ENCODE results near the gene SPINK4. TPM values are rescaled to one million over a fixed set of nuclear protein-coding genes. Genes with fewer than 3 reads are reported as not detected.

Gene SPINK4
- total RNA-seq, 2 donors from 2014 or later, result not detected

DNA sequence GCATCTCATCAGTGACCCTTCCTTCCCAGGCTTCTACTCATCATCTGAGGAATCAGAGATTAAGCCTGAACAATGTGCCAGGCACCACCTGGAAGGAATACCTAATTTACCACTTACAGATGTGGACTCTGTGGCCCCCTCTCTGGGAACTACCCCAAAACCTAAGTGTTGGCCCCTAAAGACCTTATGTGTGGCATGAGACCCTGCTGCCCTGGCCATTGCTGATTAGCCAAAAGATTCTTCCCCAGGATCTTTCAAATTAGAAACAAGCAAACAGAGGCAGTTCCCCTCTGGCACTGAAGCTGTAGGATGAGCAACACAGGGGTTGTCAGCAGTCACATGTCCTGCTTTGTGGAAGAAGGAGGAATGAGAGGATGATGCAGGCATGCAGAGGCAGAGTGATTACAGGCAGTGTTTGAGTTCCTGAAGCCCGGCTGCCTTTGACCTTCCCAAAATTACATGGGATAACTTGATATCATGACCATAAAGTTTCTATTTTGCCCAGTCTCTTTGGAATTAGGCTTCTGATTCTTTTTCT is 10.6 kb downstream of the SPINK4 start:
- Histone ChIP-seq H3K4me3 (no peak overlapping the region), H3K27ac (no peak overlapping the region), H3K36me3 (replicated peaks in 1 of 2; ENCODE audit: insufficient read depth in 1 of 2, low read depth in 2 of 2) (peaks cover 5 to 16% of the 10 kb centered on the region in 2 donors), H3K4me1 (no peaks in the 10 kb centered on the region), H3K27me3 (no peaks in the 10 kb centered on the region), H3K9me3 (no peaks in the 10 kb centered on the region)
- intact Hi-C loops (cut with DNase I), result no loop called here
- WGBS, 2 donors, result 75 to 86% methylated on average over 1 of the region's 1 CpG
- no peak for TF ChIP-seq POLR2A (IDR thresholded peaks at IDR 0.05)
- TF ChIP-seq, protein P1, sequence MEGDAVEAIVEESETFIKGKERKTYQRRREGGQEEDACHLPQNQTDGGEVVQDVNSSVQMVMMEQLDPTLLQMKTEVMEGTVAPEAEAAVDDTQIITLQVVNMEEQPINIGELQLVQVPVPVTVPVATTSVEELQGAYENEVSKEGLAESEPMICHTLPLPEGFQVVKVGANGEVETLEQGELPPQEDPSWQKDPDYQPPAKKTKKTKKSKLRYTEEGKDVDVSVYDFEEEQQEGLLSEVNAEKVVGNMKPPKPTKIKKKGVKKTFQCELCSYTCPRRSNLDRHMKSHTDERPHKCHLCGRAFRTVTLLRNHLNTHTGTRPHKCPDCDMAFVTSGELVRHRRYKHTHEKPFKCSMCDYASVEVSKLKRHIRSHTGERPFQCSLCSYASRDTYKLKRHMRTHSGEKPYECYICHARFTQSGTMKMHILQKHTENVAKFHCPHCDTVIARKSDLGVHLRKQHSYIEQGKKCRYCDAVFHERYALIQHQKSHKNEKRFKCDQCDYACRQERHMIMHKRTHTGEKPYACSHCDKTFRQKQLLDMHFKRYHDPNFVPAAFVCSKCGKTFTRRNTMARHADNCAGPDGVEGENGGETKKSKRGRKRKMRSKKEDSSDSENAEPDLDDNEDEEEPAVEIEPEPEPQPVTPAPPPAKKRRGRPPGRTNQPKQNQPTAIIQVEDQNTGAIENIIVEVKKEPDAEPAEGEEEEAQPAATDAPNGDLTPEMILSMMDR (IDR thresholded peaks at IDR 0.05), result no peak
- ATAC-seq (no peak), DNase-seq (no peak)

DNA sequence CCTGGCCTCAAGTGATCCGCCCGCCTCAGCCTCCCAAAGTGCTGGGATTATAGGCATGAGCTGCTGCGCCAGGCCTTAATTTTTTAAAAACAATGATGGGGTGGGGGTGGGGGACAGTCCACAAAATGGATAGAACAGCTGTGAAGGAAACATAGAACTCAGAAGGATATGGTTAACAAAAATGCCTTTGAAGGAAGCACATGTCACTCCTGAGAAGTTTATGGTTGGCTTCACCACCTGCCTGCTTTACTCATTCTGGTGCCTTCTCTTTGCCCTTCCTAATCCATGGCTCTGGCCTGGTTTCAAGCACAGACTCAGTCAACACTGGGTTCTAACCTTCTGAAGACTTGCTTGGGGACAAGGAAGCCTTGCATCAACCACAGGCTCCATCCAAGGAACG is 14.2 kb downstream of the SPINK4 start:
- TF ChIP-seq, protein P1 (IDR thresholded peaks at IDR 0.05), result no peak
- no peak for TF ChIP-seq POLR2A (IDR thresholded peaks at IDR 0.05)
- ATAC-seq (no peak), DNase-seq (no peak)
- WGBS, 2 donors, result 100% methylated on average over 4 of the region's 4 CpGs
- Histone ChIP-seq H3K9me3 (no peaks in the 10 kb centered on the region), H3K4me3 (no peak overlapping the region), H3K4me1 (no peaks in the 10 kb centered on the region), H3K27ac (no peak overlapping the region), H3K36me3 (replicated peaks in 1 of 2; ENCODE audit: insufficient read depth in 1 of 2, low read depth in 2 of 2) (peaks cover 16 to 37% of the 10 kb centered on the region in 2 donors), H3K27me3 (no peaks in the 10 kb centered on the region)
- intact Hi-C loops (cut with DNase I), result no loop called here

DNA sequence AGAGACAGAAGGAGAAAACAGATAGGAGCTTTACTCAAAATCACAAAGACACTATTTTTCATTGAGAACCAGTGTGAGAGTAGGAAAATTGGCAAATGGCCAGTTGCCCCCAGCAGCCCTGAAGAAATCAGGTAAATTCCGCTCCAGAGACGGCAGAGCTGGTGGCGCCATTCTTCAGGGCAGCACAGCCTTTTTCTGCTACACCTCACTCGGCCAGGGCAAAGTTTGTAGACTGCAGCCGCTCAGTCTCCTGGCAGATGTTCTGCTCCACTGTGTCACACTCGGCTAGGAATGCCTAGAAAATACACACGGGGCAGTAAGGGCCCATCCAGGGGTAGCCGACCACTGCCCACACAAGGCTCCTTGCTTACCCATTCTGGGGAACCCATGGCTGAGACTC is 15.0 kb downstream of the SPINK4 start:
- Histone ChIP-seq H3K27me3 (no peaks in the 10 kb centered on the region), H3K9me3 (no peaks in the 10 kb centered on the region), H3K4me3 (no peak overlapping the region), H3K4me1 (no peaks in the 10 kb centered on the region), H3K36me3 (replicated peaks in 1 of 2; ENCODE audit: insufficient read depth in 1 of 2, low read depth in 2 of 2) (peaks cover 18 to 37% of the 10 kb centered on the region in 2 donors), H3K27ac (no peak overlapping the region)
- DNase-seq (no peak), ATAC-seq (no peak)
- 90 to 95% methylated on average over 8 of the region's 8 CpGs for WGBS, 2 donors
- intact Hi-C loops (cut with DNase I), result no loop called here
- no peak for TF ChIP-seq POLR2A (IDR thresholded peaks at IDR 0.05)
- TF ChIP-seq, protein P1 (IDR thresholded peaks at IDR 0.05), result no peak

DNA sequence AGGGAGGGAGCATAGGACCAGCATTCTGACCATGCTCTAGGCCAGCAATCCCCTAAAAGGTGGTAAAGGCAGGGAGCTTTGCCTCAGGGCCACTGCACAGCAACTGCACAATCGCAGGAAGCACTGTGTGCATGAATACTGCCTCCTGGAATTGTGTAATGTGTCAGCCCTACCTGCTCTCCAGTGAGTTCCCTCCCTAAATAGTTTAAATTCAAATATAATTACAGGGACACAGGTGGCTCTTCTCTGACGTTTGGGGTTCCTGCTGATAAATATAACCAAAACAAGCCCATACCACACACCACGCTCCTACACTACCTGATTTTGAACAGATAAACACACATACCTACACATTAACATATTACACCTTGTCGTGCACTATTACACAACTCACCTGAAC is 15.5 kb downstream of the SPINK4 start:
- Histone ChIP-seq H3K36me3 (replicated peaks in 1 of 2; ENCODE audit: insufficient read depth in 1 of 2, low read depth in 2 of 2) (peaks cover 18 to 39% of the 10 kb centered on the region in 2 donors), H3K27me3 (no peaks in the 10 kb centered on the region), H3K27ac (no peak overlapping the region), H3K4me3 (no peak overlapping the region), H3K9me3 (no peaks in the 10 kb centered on the region), H3K4me1 (no peaks in the 10 kb centered on the region)
- no peak for TF ChIP-seq POLR2A (IDR thresholded peaks at IDR 0.05)
- TF ChIP-seq, protein P1 (IDR thresholded peaks at IDR 0.05), result no peak
- ATAC-seq, result no peak
- DNase-seq, result no peak
- WGBS, 2 donors, result 87 to 89% methylated on average over 4 of the region's 4 CpGs
- intact Hi-C loops (cut with DNase I), result no loop called here

DNA sequence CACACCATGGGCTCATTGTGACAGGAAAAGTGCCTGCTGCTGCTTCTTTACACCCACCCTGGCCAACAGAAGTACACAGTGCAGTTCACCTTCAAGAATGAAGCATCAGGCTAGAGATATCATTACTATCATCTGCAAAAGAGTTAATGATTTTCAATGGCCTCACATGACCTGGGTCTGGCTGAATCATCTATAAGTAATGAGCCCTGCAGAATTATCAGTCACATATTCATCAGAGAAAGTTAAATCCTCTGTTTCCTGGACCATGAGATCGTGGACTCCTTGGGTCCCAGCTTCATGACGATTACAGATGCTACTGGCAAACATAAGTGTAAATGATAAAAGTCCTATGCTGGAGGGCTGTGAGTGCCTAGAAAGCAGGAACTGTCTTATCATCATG is 16.3 kb downstream of the SPINK4 start:
- WGBS, 2 donors, result 81 to 100% methylated on average over 2 of the region's 2 CpGs
- no peak overlapping the region for H3K27ac ChIP-seq
- no peaks in the 10 kb centered on the region for H3K27me3 ChIP-seq
- H3K9me3 ChIP-seq, result no peaks in the 10 kb centered on the region
- intact Hi-C loops (cut with DNase I), result no loop called here
- no peak overlapping the region for H3K4me3 ChIP-seq
- H3K4me1 ChIP-seq, result no peaks in the 10 kb centered on the region
- H3K36me3 ChIP-seq (replicated peaks in 1 of 2; ENCODE audit: insufficient read depth in 1 of 2, low read depth in 2 of 2), result peaks cover 18 to 43% of the 10 kb centered on the region in 2 donors
- TF ChIP-seq POLR2A (IDR thresholded peaks at IDR 0.05), result no peak
- TF ChIP-seq, protein P1 (IDR thresholded peaks at IDR 0.05), result no peak
- no peak for ATAC-seq
- no peak for DNase-seq
